Keratinocyte (primary cell): ENCODE data around the gene SHKBP1. TPM values are rescaled to one million over a fixed set of nuclear protein-coding genes. Genes with fewer than 3 reads are reported as not detected.

Source experiments
- DNase-seq: peaks from one replicate; pipeline ENCODE4 v3.0.0-alpha.2; 2011; ENCODE audit warnings: low read depth, missing footprints, low spot score
- FAIRE-seq: peaks from 2 replicates; lab custom pipeline; 2011; peaks lifted over from hg19 to GRCh38; lab: Jason Lieb, UNC
- H2AFZ ChIP-seq: 2 replicates; pipeline ENCODE4 v1.6.0; 2012; ENCODE audit warnings: low read length, control low read depth, inconsistent platforms; ENCODE audit not compliant: control insufficient read depth
- H3K27ac ChIP-seq: 2 replicates; pipeline ENCODE4 v1.5.1; 2011; ENCODE audit warnings: low read length; ENCODE audit not compliant: control insufficient read depth, insufficient read depth
- H3K27me3 ChIP-seq: 3 replicates; pipeline ENCODE4 v1.6.0; 2011; ENCODE audit warnings: low read length; ENCODE audit not compliant: control insufficient read depth, insufficient read depth; ENCODE audit errors: extremely low read depth
- H3K36me3 ChIP-seq, 2 experiments: 2 replicates in 1 of 2; 3 replicates in 1 of 2; pipeline ENCODE4 v1.5.1; 2011; ENCODE audit warnings: low read length in 2 of 2, mild to moderate bottlenecking in 1 of 2; ENCODE audit not compliant: control insufficient read depth in 2 of 2, insufficient read depth in 2 of 2; ENCODE audit errors: extremely low read depth in 1 of 2
- H3K4me1 ChIP-seq: 3 replicates; pipeline ENCODE4 v1.5.1; 2011; ENCODE audit warnings: low read length; ENCODE audit not compliant: control insufficient read depth, insufficient read depth; ENCODE audit errors: extremely low read depth
- H3K4me2 ChIP-seq: 3 replicates; pipeline ENCODE4 v1.6.0; 2011; ENCODE audit warnings: low read depth, low read length; ENCODE audit not compliant: control insufficient read depth, insufficient read depth; ENCODE audit errors: extremely low read depth
- H3K4me3 ChIP-seq, 3 experiments: fragments of 200-600 bp in 1 of 3; sonication (generic) in 1 of 3; 2 replicates in 2 of 3; 3 replicates in 1 of 3; pipeline ENCODE4 v1.5.1; 2011 to 2016; ENCODE audit warnings: low read length in 3 of 3, mild to moderate bottlenecking in 3 of 3, control low read depth in 2 of 3, inconsistent platforms in 1 of 3, low read depth in 1 of 3, mixed read lengths in 1 of 3, mixed run types in 1 of 3, moderate library complexity in 1 of 3; ENCODE audit not compliant: control insufficient read depth in 2 of 3, insufficient read depth in 2 of 3; ENCODE audit errors: extremely low read depth in 1 of 3
- H3K79me2 ChIP-seq: 2 replicates; pipeline ENCODE4 v1.6.0; 2012; ENCODE audit warnings: low read length; ENCODE audit not compliant: control insufficient read depth, insufficient read depth
- H3K9ac ChIP-seq: 3 replicates; pipeline ENCODE4 v1.6.0; 2011; ENCODE audit warnings: low read length; ENCODE audit not compliant: control insufficient read depth, insufficient read depth; ENCODE audit errors: extremely low read depth
- H3K9me1 ChIP-seq: 3 replicates; pipeline ENCODE4 v1.6.0; 2011; ENCODE audit warnings: low read length; ENCODE audit not compliant: control insufficient read depth, insufficient read depth; ENCODE audit errors: extremely low read depth
- H3K9me3 ChIP-seq: 2 replicates; pipeline ENCODE4 v1.5.1; 2012; ENCODE audit warnings: low read depth, low read length; ENCODE audit not compliant: control insufficient read depth
- H4K20me1 ChIP-seq: 3 replicates; pipeline ENCODE4 v1.6.0; 2011; ENCODE audit warnings: low read length; ENCODE audit not compliant: control insufficient read depth, insufficient read depth; ENCODE audit errors: extremely low read depth
- EZH2 ChIP-seq: IDR thresholded peaks from one replicate; pipeline ENCODE4 v1.6.1; 2012; ENCODE audit warnings: inconsistent platforms, mild to moderate bottlenecking, low read length, moderate library complexity
- dilution Hi-C: fragments of 300-500 bp; cut with MboI; formaldehyde crosslinking; loops from one replicate; pipeline ENCODE4 v1.7.0; 2020; ENCODE audit warnings: low sequenced_read_pairs; ENCODE audit not compliant: extremely low pct_ligation_motif_present
- polyA plus RNA-seq, 5 experiments: library from polyadenylated mRNA; depleted of rRNA in 3 of 5; stranded (reverse) in 3 of 5; stranded (forward) in 1 of 5; unstranded in 1 of 5; fragments of >200 nt; gene quantifications; 1 replicate in 1 of 5; 2 replicates in 3 of 5; 3 replicates in 1 of 5; pipeline versions ENCODE4 v1.2.1 to v1.2.3, GENCODE V29; 2011 to 2012; ENCODE audit warnings: missing spikeins in 2 of 5, low read depth in 1 of 5, low replicate concordance in 1 of 5
- TF ChIP-seq, protein P1 (sequence below), 3 experiments: IDR thresholded peaks in 1 of 3; conservative IDR thresholded peaks in 1 of 3; optimal IDR thresholded peaks in 1 of 3; 2 replicates in 2 of 3; 3 replicates in 1 of 3; pipeline versions ENCODE3 to v1.5.1; 2011; ENCODE audit warnings: low read length in 3 of 3, mild to moderate bottlenecking in 3 of 3, moderate library complexity in 2 of 3, control low read depth in 1 of 3, inconsistent platforms in 1 of 3; ENCODE audit not compliant: insufficient read depth in 2 of 3; ENCODE audit errors: extremely low read depth in 1 of 3

SHKBP1 gene
- polyA plus RNA-seq, 1 donor (not counting 4 experiments of a cell fraction or from before 2014, with no cell fraction given), result 20.2 TPM

DNA sequence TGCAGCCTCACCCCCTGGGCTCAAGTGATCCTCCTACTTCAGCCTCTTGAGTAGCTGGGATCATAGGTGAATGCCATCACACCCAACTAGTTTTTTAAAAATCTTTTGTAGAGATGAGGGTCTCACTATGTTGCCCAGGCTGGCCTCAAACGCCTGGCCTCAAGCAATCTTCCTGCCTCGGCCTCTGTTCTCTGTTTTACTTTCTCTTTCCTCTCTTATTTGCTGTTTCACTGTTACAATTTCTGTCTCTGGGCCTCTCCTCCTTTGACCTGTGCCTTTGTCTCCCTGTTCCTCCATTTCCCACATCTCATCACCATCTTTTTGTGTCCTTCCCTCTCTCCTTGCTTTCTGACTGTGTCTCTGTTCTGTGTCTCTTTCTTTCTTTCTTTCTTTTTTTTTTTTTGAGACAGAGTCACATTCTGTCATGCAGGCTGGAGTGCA lies 9.3 kb downstream of the SHKBP1 start:
- H3K9ac ChIP-seq, result no peak overlapping the region
- FAIRE-seq, result no peak

DNA sequence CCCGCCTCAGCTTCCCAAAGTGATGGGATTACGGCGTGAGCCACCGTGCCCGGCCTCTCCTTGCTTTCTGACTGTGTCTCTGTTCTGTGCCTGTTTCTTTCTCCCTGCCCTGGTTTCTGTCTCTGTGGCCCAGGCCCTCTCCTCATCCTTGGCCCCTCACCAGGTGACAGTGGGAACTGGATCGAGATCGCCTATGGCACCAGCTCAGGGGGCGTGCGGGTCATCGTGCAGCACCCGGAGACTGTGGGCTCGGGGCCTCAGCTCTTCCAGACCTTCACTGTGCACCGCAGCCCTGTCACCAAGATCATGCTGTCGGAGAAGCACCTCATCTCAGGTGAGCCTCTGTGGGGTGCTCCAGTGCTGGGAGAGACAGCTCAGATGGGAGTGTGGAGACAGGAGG lies 9.9 kb downstream of the SHKBP1 start:
- no peaks in the 10 kb centered on the region for H3K27me3 ChIP-seq
- H2AFZ ChIP-seq, result no peak overlapping the region
- TF ChIP-seq EZH2, result no peak
- TF ChIP-seq, protein P1, sequence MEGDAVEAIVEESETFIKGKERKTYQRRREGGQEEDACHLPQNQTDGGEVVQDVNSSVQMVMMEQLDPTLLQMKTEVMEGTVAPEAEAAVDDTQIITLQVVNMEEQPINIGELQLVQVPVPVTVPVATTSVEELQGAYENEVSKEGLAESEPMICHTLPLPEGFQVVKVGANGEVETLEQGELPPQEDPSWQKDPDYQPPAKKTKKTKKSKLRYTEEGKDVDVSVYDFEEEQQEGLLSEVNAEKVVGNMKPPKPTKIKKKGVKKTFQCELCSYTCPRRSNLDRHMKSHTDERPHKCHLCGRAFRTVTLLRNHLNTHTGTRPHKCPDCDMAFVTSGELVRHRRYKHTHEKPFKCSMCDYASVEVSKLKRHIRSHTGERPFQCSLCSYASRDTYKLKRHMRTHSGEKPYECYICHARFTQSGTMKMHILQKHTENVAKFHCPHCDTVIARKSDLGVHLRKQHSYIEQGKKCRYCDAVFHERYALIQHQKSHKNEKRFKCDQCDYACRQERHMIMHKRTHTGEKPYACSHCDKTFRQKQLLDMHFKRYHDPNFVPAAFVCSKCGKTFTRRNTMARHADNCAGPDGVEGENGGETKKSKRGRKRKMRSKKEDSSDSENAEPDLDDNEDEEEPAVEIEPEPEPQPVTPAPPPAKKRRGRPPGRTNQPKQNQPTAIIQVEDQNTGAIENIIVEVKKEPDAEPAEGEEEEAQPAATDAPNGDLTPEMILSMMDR (optimal IDR thresholded peaks at IDR 0.05 in 1 of 3, IDR thresholded peaks at IDR 0.05 in 1 of 3, conservative IDR thresholded peaks at IDR 0.05 in 1 of 3; ENCODE audit: extremely low read depth in 1 of 3, insufficient read depth in 2 of 3, low read length in 3 of 3), result no peak
- peaks cover 4 to 6% of the 10 kb centered on the region in 2 experiments for H3K36me3 ChIP-seq
- H3K27ac ChIP-seq, result no peak overlapping the region
- no peaks in the 10 kb centered on the region for H3K9me1 ChIP-seq
- FAIRE-seq, result no peak
- peaks cover 11% of the 10 kb centered on the region for H3K4me1 ChIP-seq
- H3K4me3 ChIP-seq, result no peak overlapping the region
- no peak overlapping the region for H3K9ac ChIP-seq
- no peak for DNase-seq
- no peaks in the 10 kb centered on the region for H4K20me1 ChIP-seq
- dilution Hi-C loops, result no loop called here
- H3K4me2 ChIP-seq, result no peak overlapping the region
- H3K79me2 ChIP-seq, result no peaks in the 10 kb centered on the region
- no peaks in the 10 kb centered on the region for H3K9me3 ChIP-seq

More for the DNA sequence above, 9.3 kb downstream of the SHKBP1 start:
- TF ChIP-seq EZH2, result no peak
- TF ChIP-seq, protein P1 (optimal IDR thresholded peaks at IDR 0.05 in 1 of 3, IDR thresholded peaks at IDR 0.05 in 1 of 3, conservative IDR thresholded peaks at IDR 0.05 in 1 of 3; ENCODE audit: extremely low read depth in 1 of 3, insufficient read depth in 2 of 3, low read length in 3 of 3), result no peak
- Histone ChIP-seq H3K9me1 (no peaks in the 10 kb centered on the region), H3K79me2 (no peaks in the 10 kb centered on the region), H3K27ac (no peak overlapping the region), H4K20me1 (no peaks in the 10 kb centered on the region), H3K4me2 (no peak overlapping the region), H3K9me3 (no peaks in the 10 kb centered on the region), H3K36me3 (peaks cover 6 to 8% of the 10 kb centered on the region in 2 experiments), H3K4me1 (peaks cover 11% of the 10 kb centered on the region), H3K27me3 (no peaks in the 10 kb centered on the region), H2AFZ (no peak overlapping the region), H3K4me3 (no peak overlapping the region)
- dilution Hi-C loops, result no loop called here
- no peak for DNase-seq
